Activated CD8-positive, alpha-beta memory T cell treated with anti-CD3 and anti-CD28 coated beads for 1 hour (primary cell): ENCODE data around the gene UGP2.

Experiments used
- DNase-seq, 2 donors: peaks; one replicate each; pipeline ENCODE4 v3.0.0-alpha.2; 2020; ENCODE audit warnings: low read depth in 1 of 2; ENCODE audit errors: extremely low read depth in 1 of 2

UGP2 gene

GRCh38 chr2:63863707-63864106 lies 22.0 kb downstream of the UGP2 start:
- DNase-seq = no peak

- no peak for DNase-seq
These were observed 23.6 kb downstream of the UGP2 start for GRCh38 chr2:63865159-63865799.

DNA sequence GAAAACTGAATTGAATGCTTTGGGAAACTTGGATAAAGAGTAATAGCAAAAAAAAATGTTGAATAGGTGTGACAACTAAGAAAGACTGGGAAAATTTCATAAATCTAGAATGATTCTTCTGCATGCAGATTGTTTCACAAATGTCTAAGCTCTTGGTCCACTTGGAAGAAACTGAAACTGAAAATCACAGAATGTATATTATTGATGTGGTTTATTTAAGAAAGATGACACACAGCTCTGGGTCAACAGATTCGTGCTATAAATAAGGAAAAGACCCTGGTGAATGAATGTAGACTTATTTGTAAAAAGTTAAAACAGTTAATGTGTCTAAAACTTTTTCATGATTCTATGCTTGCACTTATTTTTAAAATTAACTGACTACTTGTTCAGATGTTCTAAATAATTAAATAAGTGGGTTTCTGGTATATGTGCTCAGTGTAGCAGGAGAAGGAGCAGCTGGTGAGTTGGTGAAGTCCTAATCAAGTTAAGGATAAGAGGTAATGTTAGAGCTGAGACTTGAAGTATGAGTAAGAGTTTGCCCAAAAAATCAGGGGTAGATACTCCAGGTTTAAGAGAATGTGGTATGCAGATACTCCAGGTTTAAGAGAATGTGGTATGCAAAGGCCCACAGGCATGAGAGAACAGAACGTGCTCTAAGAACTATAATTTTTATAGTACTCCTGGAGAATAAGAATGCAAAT lies 24.5 kb downstream of the UGP2 start:
- DNase-seq = no peak

- no peak for DNase-seq
These were observed 29.0 kb downstream of the UGP2 start for GRCh38 chr2:63870679-63871078.

- no peak for DNase-seq
These were observed 30.2 kb downstream of the UGP2 start for GRCh38 chr2:63871864-63872263.

GRCh38 chr2:63872571-63873328 lies 31.1 kb downstream of the UGP2 start:
- DNase-seq = no peak

DNA sequence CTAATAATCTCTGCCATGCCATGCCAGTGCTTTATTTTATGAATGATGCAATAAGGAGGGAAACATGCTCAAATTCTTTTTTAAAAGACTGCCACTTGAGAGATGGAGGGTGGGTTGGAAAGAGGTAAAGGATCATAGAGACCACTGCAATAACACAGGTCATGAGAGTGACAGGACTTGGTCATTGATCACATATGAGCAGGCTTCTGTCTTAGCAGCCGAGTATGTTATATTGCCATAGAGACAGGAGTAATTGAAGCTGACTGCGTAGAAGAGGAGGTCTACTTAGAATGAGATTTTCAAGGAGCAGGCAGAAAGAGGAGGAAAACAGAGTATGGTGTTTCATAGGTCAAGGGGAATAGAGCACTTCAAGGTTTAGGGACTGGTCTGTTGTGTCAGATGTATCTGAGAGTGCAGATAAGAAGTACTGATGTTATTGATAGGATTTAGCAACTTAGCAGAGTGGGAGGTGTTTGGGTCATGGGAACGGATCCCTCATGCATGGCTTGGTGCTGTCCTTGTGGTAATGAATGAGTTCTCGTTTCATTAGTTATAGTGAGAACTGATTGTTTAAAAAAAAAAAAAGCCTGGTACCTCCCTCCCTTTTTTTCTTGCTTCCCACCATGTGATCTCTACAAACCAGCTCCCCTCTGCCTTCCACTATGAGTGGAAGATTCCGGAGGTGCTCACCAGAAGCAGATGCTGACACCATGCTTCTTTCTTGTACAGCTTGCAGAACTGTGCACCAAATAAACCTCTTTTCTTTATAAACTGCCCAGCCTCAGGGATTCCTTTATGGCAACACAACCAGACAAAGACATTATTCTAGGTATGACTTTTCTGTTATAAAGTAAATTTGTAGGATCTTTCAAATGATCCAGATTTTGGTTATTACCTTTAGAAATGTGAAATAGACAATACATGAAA lies 32.8 kb downstream of the UGP2 start:
- DNase-seq = no peak

- DNase-seq = no peak
These were observed 33.4 kb downstream of the UGP2 start for GRCh38 chr2:63875131-63875527.

DNA sequence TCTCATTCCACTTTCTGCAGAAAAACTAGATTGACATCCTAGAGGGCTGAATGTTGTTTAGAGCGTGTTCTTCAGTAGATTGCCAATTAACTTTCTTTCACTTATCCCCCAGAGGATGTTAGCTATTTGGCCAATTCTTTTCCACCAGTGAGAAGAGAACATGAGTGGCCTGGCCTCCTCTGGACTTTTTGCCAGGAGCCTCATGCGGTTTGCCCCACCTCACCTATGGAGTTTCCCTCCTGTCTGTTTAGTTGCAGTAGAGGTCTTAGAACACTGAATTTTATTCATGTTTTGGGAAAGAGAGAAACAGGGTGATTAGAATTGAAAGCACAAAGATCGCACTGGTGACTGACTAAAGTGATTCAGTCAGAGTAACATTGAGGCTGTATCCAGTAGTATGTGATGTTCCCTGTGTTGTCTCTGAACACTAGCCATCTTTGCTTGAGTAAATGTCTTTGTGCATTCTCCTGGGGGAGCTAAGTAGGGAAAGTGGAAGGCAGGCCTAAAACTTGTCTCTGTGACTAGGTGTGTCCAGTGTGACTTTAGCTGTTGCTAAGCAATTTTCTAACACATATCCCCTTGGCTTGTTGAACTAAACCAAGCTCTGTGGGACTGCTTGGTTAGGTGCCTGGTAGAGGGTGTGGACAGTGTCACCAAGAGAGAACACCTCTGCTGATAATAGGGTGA lies 34.0 kb downstream of the UGP2 start:
- no peak for DNase-seq

- no peak for DNase-seq
These were observed 34.6 kb downstream of the UGP2 start for GRCh38 chr2:63876311-63876710.

DNA sequence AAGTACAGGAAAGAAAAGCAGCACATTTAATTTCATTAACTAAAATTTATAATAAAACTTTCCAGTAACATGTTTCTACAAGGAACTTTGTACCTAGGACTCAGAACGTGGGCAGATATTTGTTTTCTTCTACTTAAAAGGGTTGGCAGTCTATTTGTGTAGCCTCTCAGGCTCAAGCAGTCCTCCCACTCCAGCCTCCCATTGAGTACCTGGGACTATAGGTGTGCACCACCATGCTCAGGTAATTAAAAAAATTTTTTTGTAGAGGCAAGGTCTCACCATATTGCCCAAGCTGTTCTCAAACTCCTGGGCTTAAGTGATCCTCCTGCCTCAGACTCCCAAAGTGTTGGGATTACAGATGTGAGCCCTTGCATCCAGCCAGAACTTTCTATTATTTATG lies 36.8 kb downstream of the UGP2 start:
- DNase-seq = no peak

- DNase-seq = no peak
These were observed 38.3 kb downstream of the UGP2 start for GRCh38 chr2:63879876-63880433.

DNA sequence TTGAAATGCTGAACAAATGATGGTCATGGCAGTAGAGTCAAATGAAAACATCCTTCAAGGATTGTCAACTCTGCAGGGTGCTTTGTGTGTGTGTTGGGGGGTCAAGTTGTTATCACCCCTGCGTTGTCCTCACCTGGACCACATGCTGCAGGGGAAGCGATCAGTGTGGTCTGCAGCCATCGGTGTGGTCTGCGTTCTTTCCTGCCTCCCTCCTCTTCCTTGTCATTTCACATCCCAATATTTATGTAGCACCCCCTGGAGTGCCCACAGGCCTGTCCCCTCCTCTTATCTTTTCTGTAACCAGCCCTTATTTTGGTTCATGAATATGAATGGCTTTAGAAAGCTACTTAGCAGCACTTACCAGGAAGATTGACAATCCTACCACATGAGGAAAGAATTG lies 38.9 kb downstream of the UGP2 start:
- no peak for DNase-seq

DNA sequence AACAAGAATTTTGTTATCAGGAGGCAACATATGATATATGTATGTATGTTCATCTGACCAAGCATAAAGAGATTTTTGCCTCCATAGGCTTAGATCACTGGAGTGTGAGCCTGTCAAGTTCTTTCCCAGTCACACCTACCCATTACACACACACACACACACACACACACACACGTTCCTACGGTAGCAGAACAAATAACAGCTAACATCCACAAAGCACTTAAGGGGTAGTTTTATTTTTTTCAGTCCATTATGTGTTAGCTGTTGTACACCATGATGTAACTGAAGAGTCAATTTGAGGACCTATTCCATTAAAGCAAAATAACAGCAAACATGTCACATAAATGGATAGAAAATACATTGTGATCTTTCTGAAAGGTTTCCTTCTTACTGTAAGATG lies 39.5 kb downstream of the UGP2 start:
- no peak for DNase-seq

- no peak for DNase-seq
These were observed 40.9 kb downstream of the UGP2 start for GRCh38 chr2:63882395-63883105.

GRCh38 chr2:63886445-63886844 lies 44.7 kb downstream of the UGP2 start:
- no peak for DNase-seq

GRCh38 chr2:63888053-63888452 lies 46.4 kb downstream of the UGP2 start:
- no peak for DNase-seq

DNA sequence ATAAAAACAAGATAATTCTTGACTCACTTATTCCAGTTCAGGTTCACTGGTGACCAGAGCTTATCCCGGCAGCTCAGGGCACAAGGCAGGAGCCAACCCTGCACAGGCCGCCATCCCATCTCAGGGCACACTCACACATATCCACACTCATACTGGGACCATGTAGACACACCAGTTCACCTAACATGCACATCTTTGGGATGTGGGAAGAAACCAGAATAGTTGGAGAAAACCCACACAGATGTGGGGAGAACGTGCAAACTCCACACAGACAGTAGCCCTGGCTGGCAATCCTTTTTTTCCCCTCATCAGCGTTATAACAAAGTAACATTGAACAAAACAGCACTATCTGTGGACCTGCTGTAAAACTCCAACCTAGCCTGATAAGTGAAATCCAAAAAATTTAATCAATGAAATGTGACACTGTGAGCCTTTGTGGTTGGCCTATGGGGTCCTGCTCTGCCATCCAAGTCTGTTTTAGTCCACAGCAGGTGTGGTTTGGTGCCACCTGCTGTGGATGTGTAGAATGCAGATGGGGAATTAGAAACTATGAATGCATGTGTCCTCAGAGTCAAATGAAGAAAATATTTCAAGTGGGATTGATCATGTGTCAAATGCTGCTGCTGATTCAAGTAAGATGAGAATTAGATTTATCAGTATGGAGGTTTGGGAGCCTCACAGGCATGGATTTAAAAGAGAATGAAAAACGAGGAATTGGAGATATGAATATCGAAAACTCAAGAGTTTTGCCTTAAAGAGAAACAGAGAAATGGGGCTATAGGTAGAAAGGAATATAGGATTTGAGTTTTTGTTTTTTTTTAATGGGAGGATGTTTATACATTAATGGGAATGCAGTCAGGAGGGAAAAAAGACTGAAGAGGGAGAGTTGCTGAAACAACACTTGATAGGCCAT lies 47.0 kb downstream of the UGP2 start:
- peak in 1 of 2 donors; percentile 3 for DNase-seq
